RKO (cell line): ENCODE data around the gene PPRC1.

Source experiments
- DNase-seq: peaks from one replicate; pipeline ENCODE4 v3.0.0-alpha.2; 2016; ENCODE audit warnings: low spot score

The PPRC1 gene

DNA sequence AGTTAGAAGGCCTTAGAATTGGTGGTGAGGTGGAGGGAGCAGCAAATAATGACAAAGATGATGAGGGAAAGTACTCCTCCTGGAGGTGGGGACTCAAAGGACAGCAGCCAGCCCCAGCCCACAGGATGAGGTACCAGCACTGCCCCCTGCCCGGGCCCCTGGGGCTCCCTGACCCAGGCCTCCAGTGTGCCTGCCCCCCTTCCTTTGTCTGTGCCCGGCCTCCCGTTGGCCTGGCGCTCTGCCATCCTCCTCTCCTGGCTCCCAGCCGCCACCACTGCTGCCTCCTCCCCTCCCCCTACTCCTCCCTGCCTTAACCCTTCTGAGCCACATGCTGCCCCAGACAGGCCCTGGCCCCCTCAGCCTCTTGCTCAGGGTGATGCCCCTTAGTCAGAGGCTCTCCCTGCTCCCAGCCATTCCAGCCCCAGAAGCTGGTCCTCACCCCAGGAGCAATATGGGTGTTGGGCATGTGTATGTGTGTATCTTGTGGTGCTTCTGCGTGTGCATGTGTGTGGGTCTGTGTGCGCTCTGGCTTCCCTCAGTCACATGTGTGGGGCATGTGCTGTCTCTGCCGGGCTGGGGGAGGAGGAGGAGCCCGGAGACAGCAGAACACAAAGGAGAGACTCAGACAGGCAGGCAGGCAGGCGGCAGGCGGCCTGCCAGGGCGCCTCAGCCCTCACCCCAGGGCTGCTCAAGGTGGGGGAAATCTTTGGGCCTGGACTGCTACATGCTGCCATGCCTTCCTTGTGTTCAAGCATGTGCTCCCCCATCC lies 15.3 kb upstream of the PPRC1 start:
- no peak for DNase-seq

DNA sequence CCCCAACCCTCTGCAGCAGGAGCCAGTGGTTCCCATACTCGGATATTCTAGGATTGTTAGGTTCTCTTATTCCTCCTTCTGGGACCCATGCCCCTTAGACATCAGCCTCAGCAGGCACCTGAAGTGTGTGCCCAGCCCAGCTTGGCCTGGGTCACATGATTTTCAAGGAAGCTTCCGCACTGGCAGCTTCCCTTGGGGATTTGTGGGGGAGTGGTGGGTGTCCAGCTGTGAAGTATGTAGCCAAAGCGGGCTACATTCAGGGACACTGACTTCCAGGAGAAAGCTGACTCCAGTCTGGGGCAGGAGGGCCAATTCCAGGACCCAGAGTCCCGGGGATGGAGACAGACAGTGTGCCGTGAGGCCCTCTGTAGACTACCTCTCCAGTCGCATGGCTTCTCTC lies 14.0 kb upstream of the PPRC1 start:
- DNase-seq, result no peak

- DNase-seq, result no peak
Observed at GRCh38 chr10:102119417-102120141, 13.3 kb upstream of the PPRC1 start.

DNA sequence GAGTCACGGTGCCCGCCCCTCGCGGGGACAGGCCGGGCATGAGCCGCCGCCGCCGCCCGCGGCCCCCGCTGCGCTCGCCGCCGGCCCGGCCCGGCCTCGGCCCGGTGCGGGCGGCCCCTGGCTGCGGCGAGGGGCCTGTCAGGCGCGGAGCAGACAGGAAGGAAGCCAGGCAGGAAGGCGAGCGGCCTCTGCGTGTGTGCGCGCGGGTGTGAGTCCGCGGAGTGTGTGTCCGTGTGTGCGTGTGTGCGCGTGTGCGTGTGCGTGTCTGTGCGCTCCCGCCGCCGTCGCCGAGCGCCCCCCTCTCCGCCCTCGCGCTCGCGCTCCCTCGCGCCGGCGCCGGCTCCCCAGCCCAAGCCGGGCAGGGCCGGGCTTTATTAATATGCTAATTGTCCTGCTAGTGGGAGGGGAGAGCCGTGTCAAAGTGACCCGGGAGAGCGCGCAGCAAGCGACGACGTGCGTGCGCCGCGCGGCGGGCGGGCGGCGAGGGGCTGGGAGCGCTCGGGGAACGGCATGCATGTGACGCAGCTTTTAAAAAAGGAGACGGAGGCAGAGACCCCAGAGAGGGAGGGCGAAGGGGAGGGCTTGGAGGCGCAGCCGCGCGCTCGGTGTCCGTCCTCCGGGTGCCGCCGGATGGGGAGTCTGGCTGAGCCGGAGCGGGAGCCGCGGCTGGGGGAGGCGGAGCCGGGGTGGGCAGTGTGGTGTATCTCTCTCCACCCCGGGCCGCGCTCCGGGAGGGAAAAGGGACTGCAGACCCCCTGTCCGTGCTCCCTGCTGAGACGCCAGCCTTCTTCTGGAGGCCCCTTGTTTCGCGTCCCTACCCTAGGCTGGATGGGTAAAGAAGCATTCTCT lies 12.5 kb upstream of the PPRC1 start, which contains the start of gene LDB1:
LDB1 (minus strand) TSS at position 227 of the 849 bp plus-strand sequence. CDS start 258 bp downstream, outside the sequence.
- peak; percentile 83 for DNase-seq

DNA sequence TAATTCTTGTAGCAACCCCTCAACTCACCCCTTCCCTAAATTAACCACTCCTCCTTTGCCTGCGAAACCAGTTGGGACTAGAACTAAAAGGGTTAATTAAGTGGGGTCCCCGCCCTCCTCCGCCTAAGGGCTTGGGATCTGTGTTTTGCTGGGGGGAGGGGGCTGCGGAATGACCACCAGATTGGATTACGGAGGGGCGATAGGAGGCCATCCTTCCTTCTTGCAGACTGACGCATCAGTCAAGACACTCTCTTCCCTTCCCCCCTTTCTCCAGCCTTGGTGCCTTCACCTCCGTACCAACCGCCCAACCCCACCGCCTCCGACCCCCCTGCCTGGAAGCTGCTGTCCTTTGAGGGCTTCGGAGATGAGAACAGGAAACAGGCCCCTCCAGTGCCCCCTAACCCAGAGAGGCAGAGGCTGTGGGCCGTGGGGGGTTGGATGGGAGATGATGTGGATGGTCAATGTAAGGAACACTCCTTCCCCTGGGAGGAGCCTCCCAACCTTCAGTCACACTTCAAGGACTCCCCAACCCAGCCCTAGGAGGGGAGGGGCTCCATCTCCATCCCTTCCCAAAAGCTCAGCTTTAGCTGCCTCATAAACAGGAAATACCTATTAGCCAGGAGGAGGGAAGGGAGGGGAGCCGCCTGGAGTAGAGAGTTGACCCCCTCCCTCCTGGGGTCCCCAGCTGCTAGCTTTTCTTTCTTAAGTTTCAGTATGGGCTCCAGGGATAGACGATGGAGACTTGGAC lies 11.7 kb upstream of the PPRC1 start:
- DNase-seq, result no peak

- no peak for DNase-seq
Observed at GRCh38 chr10:102121739-102122372, 11.0 kb upstream of the PPRC1 start.

DNA sequence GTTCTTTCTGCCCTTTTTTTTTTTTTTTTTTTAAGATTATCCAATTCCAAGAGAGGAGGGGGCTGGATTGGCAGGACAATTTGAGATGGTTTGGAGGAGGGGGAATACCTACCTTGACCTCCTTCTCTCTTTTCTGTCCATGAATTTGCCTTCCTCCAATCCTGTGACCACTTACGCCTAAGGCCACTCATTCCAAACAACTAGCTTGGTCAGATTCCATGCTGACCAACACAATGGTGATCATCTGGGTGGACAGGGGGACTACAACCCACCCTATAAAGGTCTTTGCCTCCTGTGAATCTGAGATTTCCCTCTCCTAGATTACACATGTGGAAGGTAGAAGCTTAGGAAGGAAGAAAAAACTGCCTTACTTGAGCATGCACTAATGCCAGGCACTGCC lies 10.4 kb upstream of the PPRC1 start:
- DNase-seq, result no peak

DNA sequence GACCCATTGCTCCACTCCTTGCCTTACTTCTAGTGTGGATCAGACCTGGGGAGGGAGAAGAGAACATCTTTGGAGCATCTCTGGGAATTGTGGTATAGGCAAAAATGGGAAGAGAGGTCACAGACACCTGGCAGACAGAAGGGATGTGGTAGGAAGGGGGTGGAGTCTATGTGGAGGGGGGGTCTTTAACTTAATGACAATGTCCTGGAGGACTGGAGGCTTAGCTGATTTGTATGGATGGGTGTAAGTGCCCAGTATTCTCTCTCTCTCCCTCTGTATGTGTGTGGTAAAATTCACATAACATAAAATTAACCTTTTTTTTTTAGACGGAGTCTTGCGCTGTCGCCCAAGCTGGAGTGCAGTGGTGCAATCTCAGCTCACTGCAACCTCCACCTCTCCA lies 9.6 kb upstream of the PPRC1 start:
- no peak for DNase-seq

- peak; percentile 53 for DNase-seq
Observed at GRCh38 chr10:102131286-102132170, 1.3 kb upstream of the PPRC1 start.

GRCh38 chr10:102132193-102132562 lies 662 bp upstream of the PPRC1 start:
- no peak for DNase-seq

DNA sequence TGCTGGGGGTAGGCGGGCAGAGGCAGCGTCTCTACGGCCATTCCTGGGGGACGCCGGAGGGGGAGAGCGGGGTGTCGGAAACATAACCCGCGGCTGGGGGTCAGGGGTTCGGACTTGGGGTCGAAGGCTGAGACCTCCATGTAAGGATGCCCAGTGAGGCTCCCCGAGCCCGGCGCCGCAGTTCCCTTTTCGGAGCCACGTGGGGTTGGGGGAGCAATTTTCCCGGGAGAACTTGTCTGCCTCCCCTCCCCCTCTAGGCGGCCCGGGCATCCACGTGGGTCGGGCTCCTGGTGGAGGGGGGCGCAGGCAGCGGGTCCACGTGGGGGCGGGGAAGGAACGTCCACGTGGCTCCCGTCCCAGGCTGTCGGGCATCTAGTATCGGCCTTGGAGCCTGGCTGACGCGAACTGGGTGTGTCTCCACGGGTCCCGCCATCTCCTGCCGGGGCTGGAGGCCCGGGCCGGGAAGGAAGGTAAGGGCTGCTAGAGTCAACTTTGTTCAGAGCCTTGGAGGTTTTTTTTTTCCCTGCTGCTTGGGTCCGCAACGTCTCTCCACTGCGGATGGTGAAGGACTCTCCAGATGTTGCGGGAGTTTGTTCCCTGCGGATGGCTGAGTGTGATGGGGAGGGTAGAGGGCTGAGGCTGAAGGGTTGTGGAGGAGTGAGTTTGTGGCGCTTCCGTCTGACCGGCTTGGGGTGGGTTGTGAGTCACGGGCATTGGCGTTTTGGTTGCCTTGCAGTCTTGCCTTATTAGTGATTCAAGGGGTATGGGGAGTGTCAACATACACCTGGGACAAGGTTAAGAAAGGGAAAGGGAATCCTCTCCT lies 744 bp downstream of the PPRC1 start:
- peak; percentile 85 for DNase-seq

DNA sequence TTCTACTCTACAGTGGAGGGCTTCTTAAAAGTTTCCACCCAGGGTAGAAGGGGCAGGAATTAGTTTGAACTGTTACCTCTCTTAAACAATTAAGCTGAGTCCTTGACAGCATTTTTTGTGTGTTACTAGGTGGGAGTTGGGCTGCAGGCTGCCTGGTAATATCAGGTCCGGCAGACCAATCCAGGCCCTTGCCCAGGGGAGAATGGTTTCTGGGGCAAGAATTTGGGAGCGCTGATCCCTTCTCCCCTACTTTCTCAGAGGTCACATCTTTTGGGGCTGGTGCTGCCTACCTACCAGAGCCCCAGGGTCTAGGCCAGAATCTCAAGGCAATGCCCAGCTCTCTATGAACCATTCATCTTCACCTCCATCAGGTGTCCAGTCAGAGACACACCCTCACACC lies 1.6 kb downstream of the PPRC1 start:
- DNase-seq, result no peak

- DNase-seq, result no peak
Observed at GRCh38 chr10:102135956-102136526, 3.2 kb downstream of the PPRC1 start.

- DNase-seq, result no peak
Observed at GRCh38 chr10:102139281-102140110, 6.7 kb downstream of the PPRC1 start.

GRCh38 chr10:102140218-102140617 lies 7.4 kb downstream of the PPRC1 start:
- DNase-seq, result no peak

GRCh38 chr10:102140913-102141540 lies 8.2 kb downstream of the PPRC1 start:
- DNase-seq, result no peak

DNA sequence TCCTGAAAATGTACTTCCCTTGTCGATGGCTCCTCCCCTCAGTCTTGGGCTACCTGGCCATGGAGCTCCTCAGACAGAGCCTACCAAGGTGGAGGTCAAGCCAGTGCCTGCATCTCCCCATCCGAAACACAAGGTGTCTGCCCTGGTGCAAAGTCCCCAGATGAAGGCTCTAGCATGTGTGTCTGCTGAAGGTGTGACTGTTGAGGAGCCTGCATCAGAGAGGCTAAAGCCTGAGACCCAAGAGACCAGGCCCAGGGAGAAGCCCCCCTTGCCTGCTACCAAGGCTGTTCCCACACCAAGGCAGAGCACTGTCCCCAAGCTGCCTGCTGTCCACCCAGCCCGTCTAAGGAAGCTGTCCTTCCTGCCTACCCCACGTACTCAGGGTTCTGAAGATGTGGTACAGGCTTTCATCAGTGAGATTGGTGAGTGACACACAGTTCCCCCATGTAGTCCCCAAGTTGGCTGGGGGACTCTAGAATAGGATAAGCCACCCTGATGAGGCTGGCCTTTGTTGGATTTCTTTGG lies 8.8 kb downstream of the PPRC1 start:
- no peak for DNase-seq
